K562 (cell line): ENCODE data around the gene NEK5. TPM values are rescaled to one million over a fixed set of nuclear protein-coding genes. Genes with fewer than 3 reads are reported as not detected.
A peak's percentile ranks its signal among the peaks of the same experiment; 100 is the strongest.

Source experiments
- ATF1 ChIP-seq, 2 experiments: fragments of 450-650 bp in 1 of 2; IDR thresholded peaks; 2 replicates each; pipeline ENCODE4 v1.6.1; 2016; ENCODE audit warnings: missing compliant biosample characterization in 1 of 2, missing genetic modification characterization in 1 of 2
- HSF4 ChIP-seq: fragments of 250-450 bp; sonication (Bioruptor Pico); IDR thresholded peaks from 2 replicates; pipeline ENCODE4 v2.1.2; 2022; ENCODE audit warnings: mild to moderate bottlenecking, moderate library complexity, borderline replicate concordance
- MEIS2 ChIP-seq: fragments of 450-650 bp; IDR thresholded peaks from 2 replicates; pipeline ENCODE4 v1.6.1; 2014; ENCODE audit warnings: mild to moderate bottlenecking; ENCODE audit not compliant: partially characterized antibody
- NELFE ChIP-seq: IDR thresholded peaks from 2 replicates; pipeline ENCODE4 v1.6.1; 2011; ENCODE audit warnings: mild to moderate bottlenecking; ENCODE audit not compliant: insufficient read depth, insufficient read length
- NFXL1 ChIP-seq: fragments of 450-650 bp; formaldehyde crosslinking; IDR thresholded peaks from 2 replicates; pipeline ENCODE4 v1.4.0; 2021; ENCODE audit warnings: mild to moderate bottlenecking
- POLR2H ChIP-seq: IDR thresholded peaks from 2 replicates; pipeline ENCODE4 v1.6.1; 2016; ENCODE audit warnings: missing genetic modification characterization, low read depth, mild to moderate bottlenecking, control low read depth, missing compliant biosample characterization, moderate library complexity
- RNF2 ChIP-seq: sonication (generic); IDR thresholded peaks from 2 replicates; pipeline ENCODE4 v1.6.1; 2016
- SIN3A ChIP-seq, 2 experiments: fragments of 150-350 bp in 1 of 2; IDR thresholded peaks; 2 replicates each; pipeline ENCODE4 v1.6.1; 2011 to 2016; ENCODE audit warnings: borderline replicate concordance in 2 of 2, low read depth in 2 of 2, low read length in 2 of 2, mild to moderate bottlenecking in 2 of 2, moderate library complexity in 2 of 2; ENCODE audit not compliant: control insufficient read depth in 1 of 2
- SOX6 ChIP-seq: fragments of 450-650 bp; IDR thresholded peaks from 2 replicates; pipeline ENCODE4 v1.6.1; 2014; ENCODE audit warnings: mild to moderate bottlenecking
- STAT5A ChIP-seq: IDR thresholded peaks from 2 replicates; pipeline ENCODE4 v1.6.1; 2012; ENCODE audit warnings: low read length, inconsistent platforms, borderline replicate concordance
- TCF3 ChIP-seq: sonication (generic); formaldehyde crosslinking; IDR thresholded peaks from 2 replicates; pipeline ENCODE4 v1.4.0; 2020; ENCODE audit warnings: mild to moderate bottlenecking, missing genetic modification reagents
- TEAD4 ChIP-seq, 2 experiments: sonication (generic) in 1 of 2; formaldehyde crosslinking in 1 of 2; IDR thresholded peaks; 2 replicates each; pipeline versions ENCODE4 v1.6.1 to v1.8.0; 2012 to 2022; ENCODE audit warnings: borderline replicate concordance in 1 of 2, inconsistent platforms in 1 of 2, low read length in 1 of 2, mild to moderate bottlenecking in 1 of 2, missing genetic modification reagents in 1 of 2
- ZNF143 ChIP-seq: sonication (generic); formaldehyde crosslinking; IDR thresholded peaks from 2 replicates; pipeline ENCODE4 v1.9.0; 2022; ENCODE audit warnings: mild to moderate bottlenecking, missing genetic modification reagents
- ZNF165 ChIP-seq: fragments of 250-450 bp; sonication (Bioruptor Pico); IDR thresholded peaks from 2 replicates; pipeline ENCODE4 v1.4.0; 2020; ENCODE audit warnings: borderline replicate concordance
- ZNF224 ChIP-seq: sonication (generic); formaldehyde crosslinking; IDR thresholded peaks from 2 replicates; pipeline ENCODE4 v1.8.0; 2022; ENCODE audit warnings: mild to moderate bottlenecking, missing genetic modification reagents
- polyA plus RNA-seq, 8 experiments: library from polyadenylated mRNA; depleted of rRNA in 4 of 8; stranded (reverse) in 5 of 8; unstranded in 3 of 8; fragments of >200 nt; fragmentation: Nextera tagmentation in 2 of 8; fragmentation: Illumina TruSeq in 1 of 8; extraction: Ambion mirVana in 2 of 8; extraction: Trizol in 1 of 8; gene quantifications; 2 replicates each; pipeline versions ENCODE4 v1.2.1 to v1.2.3, GENCODE V29; 2011 to 2014; ENCODE audit warnings: inconsistent platforms in 1 of 8, missing spikeins in 1 of 8
- total RNA-seq, 7 experiments: library from RNA; depleted of rRNA in 6 of 7; stranded (reverse); fragments of >200 nt in 6 of 7; fragmentation: Illumina TruSeq in 2 of 7; extraction: Trizol in 2 of 7; gene quantifications; 2 replicates each; pipeline versions ENCODE4 v1.2.1 to v1.2.3, GENCODE V29; 2011 to 2021; ENCODE audit warnings: low replicate concordance in 1 of 7
- TF ChIP-seq, protein P1 (sequence below): fragments of 450-650 bp; formaldehyde crosslinking; IDR thresholded peaks from 2 replicates; pipeline ENCODE4 v1.4.0; 2022; ENCODE audit warnings: mild to moderate bottlenecking, moderate library complexity
- TF ChIP-seq, protein P2 (sequence below): fragments of 450-650 bp; IDR thresholded peaks from 2 replicates; pipeline ENCODE4 v1.6.1; 2016; ENCODE audit warnings: low read depth, mild to moderate bottlenecking, moderate library complexity
- TF ChIP-seq, protein P3 (sequence below): IDR thresholded peaks from 2 replicates; pipeline ENCODE4 v1.6.1; 2011; ENCODE audit not compliant: insufficient read length; ENCODE audit errors: extremely low read depth

The NEK5 gene
- total and polyA plus RNA-seq, 9 of the 15 experiments (the other 6 are each of a cell fraction or from before 2014, with no cell fraction given) = 0.09 to 0.44 (median 0.33) TPM

DNA sequence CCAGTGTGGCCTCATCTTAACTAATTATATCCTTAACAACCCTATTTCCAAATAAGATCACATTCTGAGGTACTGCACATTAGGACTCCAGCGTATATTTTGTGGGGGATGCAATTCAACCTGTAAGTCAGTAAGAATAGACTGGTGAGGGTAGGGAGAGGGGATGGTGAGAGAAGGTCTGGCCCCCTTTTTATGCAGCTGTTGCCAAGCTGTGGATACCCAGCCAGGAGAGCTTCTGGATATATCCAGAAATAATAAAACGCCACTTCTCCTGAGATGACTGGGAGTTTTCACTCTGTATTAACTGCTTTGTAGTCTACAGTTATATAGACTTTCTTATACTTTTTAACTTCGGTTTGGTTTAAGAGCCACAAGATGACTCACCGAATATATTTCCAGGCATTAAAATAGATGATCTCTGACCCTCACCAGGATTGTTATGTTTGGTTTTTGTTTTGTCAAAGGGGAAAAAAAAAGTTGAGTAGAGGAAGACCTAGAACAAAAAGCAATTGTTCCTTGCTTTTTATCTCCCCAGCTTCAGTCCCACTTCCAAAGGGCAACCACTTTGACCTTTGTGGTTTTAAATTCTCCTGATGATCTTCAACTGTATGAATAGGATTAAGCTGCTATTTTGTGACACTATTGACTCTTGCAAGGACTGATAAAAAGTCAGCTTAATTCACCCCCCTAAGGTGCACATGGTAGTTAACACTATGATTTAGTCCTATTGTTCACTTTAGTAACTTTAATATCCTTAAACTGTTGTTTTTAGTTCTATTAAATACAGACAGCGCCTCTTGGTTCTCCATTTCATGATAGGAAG, 33.6 kb upstream of the NEK5 start (continued):
- TF ChIP-seq NFXL1 (CRISPR knock-in tag) = no peak
- TF ChIP-seq, protein P1, sequence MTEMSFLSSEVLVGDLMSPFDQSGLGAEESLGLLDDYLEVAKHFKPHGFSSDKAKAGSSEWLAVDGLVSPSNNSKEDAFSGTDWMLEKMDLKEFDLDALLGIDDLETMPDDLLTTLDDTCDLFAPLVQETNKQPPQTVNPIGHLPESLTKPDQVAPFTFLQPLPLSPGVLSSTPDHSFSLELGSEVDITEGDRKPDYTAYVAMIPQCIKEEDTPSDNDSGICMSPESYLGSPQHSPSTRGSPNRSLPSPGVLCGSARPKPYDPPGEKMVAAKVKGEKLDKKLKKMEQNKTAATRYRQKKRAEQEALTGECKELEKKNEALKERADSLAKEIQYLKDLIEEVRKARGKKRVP (CRISPR knock-in tag) = no peak
- TF ChIP-seq SOX6 = peak; percentile 97
- TF ChIP-seq ATF1 (CRISPR knock-in tag; IDR thresholded peaks at IDR 0.05) = no peak
- no peak for TF ChIP-seq ATF1 (tag; IDR thresholded peaks at IDR 0.05)
- TF ChIP-seq, protein P2, sequence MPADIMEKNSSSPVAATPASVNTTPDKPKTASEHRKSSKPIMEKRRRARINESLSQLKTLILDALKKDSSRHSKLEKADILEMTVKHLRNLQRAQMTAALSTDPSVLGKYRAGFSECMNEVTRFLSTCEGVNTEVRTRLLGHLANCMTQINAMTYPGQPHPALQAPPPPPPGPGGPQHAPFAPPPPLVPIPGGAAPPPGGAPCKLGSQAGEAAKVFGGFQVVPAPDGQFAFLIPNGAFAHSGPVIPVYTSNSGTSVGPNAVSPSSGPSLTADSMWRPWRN = peak; percentile 40; the same call in 1 of the 2 replicates
- TF ChIP-seq ZNF143 (CRISPR knock-in tag) = no peak
- TF ChIP-seq, protein P3, sequence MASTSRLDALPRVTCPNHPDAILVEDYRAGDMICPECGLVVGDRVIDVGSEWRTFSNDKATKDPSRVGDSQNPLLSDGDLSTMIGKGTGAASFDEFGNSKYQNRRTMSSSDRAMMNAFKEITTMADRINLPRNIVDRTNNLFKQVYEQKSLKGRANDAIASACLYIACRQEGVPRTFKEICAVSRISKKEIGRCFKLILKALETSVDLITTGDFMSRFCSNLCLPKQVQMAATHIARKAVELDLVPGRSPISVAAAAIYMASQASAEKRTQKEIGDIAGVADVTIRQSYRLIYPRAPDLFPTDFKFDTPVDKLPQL = no peak
- no peak for TF ChIP-seq STAT5A
- TF ChIP-seq TEAD4 (IDR thresholded peaks at IDR 0.05; ENCODE audit: low read length) = peak; percentile 54
- TF ChIP-seq TEAD4 (CRISPR knock-in tag; IDR thresholded peaks at IDR 0.05; ENCODE audit: borderline replicate concordance) = no peak
- no peak for TF ChIP-seq SIN3A (IDR thresholded peaks at IDR 0.05; ENCODE audit: borderline replicate concordance in 2 of 2, control insufficient read depth in 1 of 2, low read depth in 2 of 2, low read length in 2 of 2)
- TF ChIP-seq HSF4 (CRISPR knock-in tag) = no peak
- TF ChIP-seq ZNF165 (CRISPR knock-in tag) = no peak
- peak; percentile 38 for TF ChIP-seq TCF3
- TF ChIP-seq POLR2H (tag) = no peak
- TF ChIP-seq MEIS2 = peak; percentile 6
- TF ChIP-seq NELFE = no peak
- no peak for TF ChIP-seq ZNF224 (CRISPR knock-in tag)
- no peak for TF ChIP-seq RNF2
